A549 (cell line): ENCODE measurements around the gene ELFN1. TPM values are rescaled to one million over a fixed set of nuclear protein-coding genes. Genes with fewer than 3 reads are reported as not detected.

ENCODE experiments used
- ATAC-seq, 2 experiments: fragments of 200-7000 bp in 1 of 2; fragments of >200 bp in 1 of 2; cut with Nextera tagmentation in 1 of 2; cut with Tn5 transposase in 1 of 2; 3 replicates each; pipeline versions ENCODE4 v1.8.0 to v1.9.1; 2018 to 2020; ENCODE audit warnings: mild to moderate bottlenecking in 1 of 2, moderate library complexity in 1 of 2
- CTCF ChIA-PET: fragments of 300-600 bp; sonication (Branson Sonifier 250); formaldehyde crosslinking; extraction: SDS; loops from one replicate; lab custom pipeline; 2021; ENCODE audit warnings: antibody characterized with exemption, inconsistent platforms; lab: Yijun Ruan, JAX
- POLR2A ChIA-PET: fragments of 350-600 bp; formaldehyde crosslinking; extraction: SDS; loops from one replicate; lab custom pipeline; 2021; ENCODE audit warnings: antibody characterized with exemption, inconsistent platforms; lab: Yijun Ruan, JAX
- DNase-seq, 2 experiments: peaks; one replicate each; pipeline versions ENCODE4 v3.0.0 to v3.0.0-alpha.2; 2011 to 2016; ENCODE audit warnings: low read depth in 1 of 2, low spot score in 1 of 2
- FAIRE-seq: peaks from 2 replicates; lab custom pipeline; 2011; peaks lifted over from hg19 to GRCh38; lab: Jason Lieb, UNC
- H3K27ac ChIP-seq, 2 experiments: fragments of >200 bp; sonication (Bioruptor Twin); formaldehyde crosslinking; 3 replicates each; pipeline ENCODE4 v1.5.1; 2016 to 2017
- H3K4me1 ChIP-seq: fragments of >200 bp; sonication (Bioruptor Twin); formaldehyde crosslinking; 3 replicates; pipeline ENCODE4 v1.6.1; 2016
- H3K4me2 ChIP-seq: fragments of >200 bp; sonication (Bioruptor Twin); formaldehyde crosslinking; 3 replicates; pipeline ENCODE4 v1.6.1; 2016
- H3K4me3 ChIP-seq: fragments of >200 bp; sonication (Bioruptor Twin); formaldehyde crosslinking; 3 replicates; pipeline ENCODE4 v1.5.1; 2016
- H3K9me3 ChIP-seq: fragments of >200 bp; sonication (Bioruptor Twin); formaldehyde crosslinking; 3 replicates; pipeline ENCODE4 v1.6.1; 2016
- ATOH8 ChIP-seq: fragments of 250-450 bp; sonication (Bioruptor Pico); IDR thresholded peaks from 2 replicates; pipeline ENCODE4 v1.5.0; 2020; ENCODE audit warnings: low read depth, mild to moderate bottlenecking, moderate library complexity
- BCL3 ChIP-seq: fragments of >200 bp; sonication (Bioruptor Twin); formaldehyde crosslinking; IDR thresholded peaks from 3 replicates; pipeline ENCODE4 v1.6.1; 2016
- CBX8 ChIP-seq: fragments of 200-600 bp; sonication (generic); IDR thresholded peaks from 2 replicates; pipeline ENCODE4 v1.6.1; 2016
- CEBPB ChIP-seq, 2 experiments: fragments of >200 bp in 1 of 2; sonication (Bioruptor Twin) in 1 of 2; formaldehyde crosslinking in 1 of 2; IDR thresholded peaks; 2 replicates each; pipeline ENCODE4 v1.6.1; 2012 to 2016
- CHD4 ChIP-seq: fragments of 200-600 bp; sonication (generic); IDR thresholded peaks from 2 replicates; pipeline ENCODE4 v1.6.1; 2016; ENCODE audit warnings: antibody characterized with exemption, mild to moderate bottlenecking, borderline replicate concordance
- CTCF ChIP-seq: fragments of >200 bp; sonication (Bioruptor Twin); formaldehyde crosslinking; IDR thresholded peaks from 3 replicates; pipeline ENCODE4 v1.5.1; 2016
- EHMT2 ChIP-seq: fragments of 200-600 bp; sonication (generic); IDR thresholded peaks from 2 replicates; pipeline ENCODE4 v1.6.1; 2016; ENCODE audit warnings: antibody characterized with exemption, low read depth, mild to moderate bottlenecking, moderate library complexity
- ELK1 ChIP-seq: fragments of 150-350 bp; IDR thresholded peaks from 2 replicates; pipeline ENCODE4 v1.6.1; 2014; ENCODE audit warnings: low read depth, mild to moderate bottlenecking, low read length
- HDAC2 ChIP-seq: fragments of 200-600 bp; sonication (generic); IDR thresholded peaks from 2 replicates; pipeline ENCODE4 v1.6.1; 2016
- HES2 ChIP-seq: fragments of >200 bp; sonication (Bioruptor Twin); formaldehyde crosslinking; IDR thresholded peaks from 2 replicates; pipeline ENCODE4 v1.6.1; 2016
- HOXB13 ChIP-seq: fragments of 250-450 bp; sonication (Bioruptor Pico); IDR thresholded peaks from 2 replicates; pipeline ENCODE4 v1.5.0; 2020; ENCODE audit warnings: low read depth, mild to moderate bottlenecking, moderate library complexity
- KDM1A ChIP-seq: fragments of 200-600 bp; sonication (generic); IDR thresholded peaks from 2 replicates; pipeline ENCODE4 v1.6.1; 2016; ENCODE audit warnings: low read depth, mild to moderate bottlenecking
- KDM5A ChIP-seq: fragments of 200-600 bp; sonication (generic); IDR thresholded peaks from 2 replicates; pipeline ENCODE4 v1.6.1; 2016; ENCODE audit warnings: antibody characterized with exemption, mild to moderate bottlenecking
- MAFK ChIP-seq: fragments of 450-650 bp; IDR thresholded peaks from 2 replicates; pipeline ENCODE4 v1.6.1; 2014; ENCODE audit not compliant: partially characterized antibody
- MAZ ChIP-seq: fragments of 150-350 bp; IDR thresholded peaks from 2 replicates; pipeline ENCODE4 v1.6.1; 2014; ENCODE audit warnings: antibody characterized with exemption, low read depth, low read length, borderline replicate concordance
- NFE2L2 ChIP-seq: fragments of 150-350 bp; conservative IDR thresholded peaks from 2 replicates; pipeline ENCODE4 v1.6.1; 2014; ENCODE audit warnings: low read length
- NPAS2 ChIP-seq: fragments of 250-450 bp; sonication (Bioruptor Pico); IDR thresholded peaks from 2 replicates; pipeline ENCODE4 v1.8.0; 2022; ENCODE audit warnings: mild to moderate bottlenecking, moderate library complexity, borderline replicate concordance
- POLR2AphosphoS2 ChIP-seq: conservative IDR thresholded peaks from 2 replicates; pipeline ENCODE4 v1.6.1; 2012; ENCODE audit warnings: low read length, improper control_type of control experiment, inconsistent platforms
- RAD21 ChIP-seq, 2 experiments: fragments of >200 bp in 1 of 2; sonication (Bioruptor Twin) in 1 of 2; formaldehyde crosslinking in 1 of 2; IDR thresholded peaks in 1 of 2; conservative IDR thresholded peaks in 1 of 2; 2 replicates in 1 of 2; 3 replicates in 1 of 2; pipeline ENCODE4 v1.6.1; 2012 to 2018; ENCODE audit warnings: inconsistent platforms in 1 of 2
- RCOR1 ChIP-seq: fragments of 150-350 bp; IDR thresholded peaks from 2 replicates; pipeline ENCODE4 v1.6.1; 2014; ENCODE audit warnings: antibody characterized with exemption, low read length, low read depth
- RFX5 ChIP-seq: fragments of 450-650 bp; IDR thresholded peaks from 2 replicates; pipeline ENCODE4 v1.7.1; 2014; ENCODE audit warnings: antibody characterized with exemption, mild to moderate bottlenecking, moderate library complexity
- RNF2 ChIP-seq: fragments of 200-600 bp; sonication (generic); IDR thresholded peaks from 2 replicates; pipeline ENCODE4 v1.6.1; 2016; ENCODE audit warnings: low read depth, mild to moderate bottlenecking, antibody characterized with exemption, moderate library complexity, borderline replicate concordance
- SMC3 ChIP-seq: fragments of >200 bp; sonication (Bioruptor Twin); formaldehyde crosslinking; IDR thresholded peaks from 3 replicates; pipeline ENCODE4 v1.6.1; 2018; ENCODE audit warnings: inconsistent platforms
- SREBF2 ChIP-seq: fragments of 450-650 bp; IDR thresholded peaks from 2 replicates; pipeline ENCODE4 v1.6.1; 2014; ENCODE audit warnings: mild to moderate bottlenecking, moderate library complexity
- ZFP36 ChIP-seq: fragments of 450-650 bp; IDR thresholded peaks from 2 replicates; pipeline ENCODE4 v1.6.1; 2014; ENCODE audit warnings: borderline replicate concordance; ENCODE audit not compliant: partially characterized antibody
- ZSCAN20 ChIP-seq: fragments of 250-450 bp; sonication (Bioruptor Pico); IDR thresholded peaks from 2 replicates; pipeline ENCODE4 v1.8.0; 2022; ENCODE audit warnings: mild to moderate bottlenecking, moderate library complexity
- WGBS: methylation state at CpG from one replicate; pipeline ENCODE4 v1.1.6; 2017; ENCODE audit errors: missing lambda C conversion rate; 5-methylcytosine and 5-hydroxymethylcytosine counted together
- polyA plus RNA-seq, 4 experiments: library from polyadenylated mRNA; depleted of rRNA in 3 of 4; stranded (reverse); fragments of >200 nt; fragmentation: RNase III in 1 of 4; extraction: RNeasy Plus Mini Kit Qiagen cat#74134 plus additional on column Dnase treatment in 1 of 4; gene quantifications; 2 replicates in 3 of 4; 3 replicates in 1 of 4; pipeline ENCODE4 v1.2.3, GENCODE V29; 2011 to 2017

Gene ELFN1
- polyA plus RNA-seq, 2 of the 4 experiments (the other 2 are of a cell fraction): 0.08 to 0.10 TPM

- WGBS: 41% methylated on average over 8 of the region's 15 CpGs
- ATAC-seq: peak in 1 of 2 experiments; percentile 21; a peak in 1 of 6 replicates
- no peak for FAIRE-seq
- CTCF ChIA-PET: interaction anchor here (0.9 kb wide), 1 partner anchor 15 kb away, joined by 3 read pairs; no protein-coding TSS in a partner anchor
- Histone ChIP-seq H3K4me3 (no peak overlapping the region), H3K4me1 (no peaks in the 10 kb centered on the region), H3K9me3 (peaks cover 39% of the 10 kb centered on the region), H3K4me2 (no peak overlapping the region), H3K27ac (no peak overlapping the region)
- TF ChIP-seq RFX5 (no peak), NPAS2 (no peak), CBX8 (no peak), ZFP36 (no peak), KDM5A (no peak), CHD4 (no peak), NFE2L2 (no peak), MAFK (no peak), RAD21 (conservative IDR thresholded peaks at IDR 0.05 in 1 of 2, IDR thresholded peaks at IDR 0.05 in 1 of 2) (no peak), POLR2AphosphoS2 (no peak), SMC3 (no peak), MAZ (no peak), HES2 (no peak), ATOH8 (no peak), RCOR1 (no peak), HDAC2 (no peak), ZSCAN20 (CRISPR knock-in tag) (no peak)
- DNase-seq: no peak
- POLR2A ChIA-PET: no interaction called here
These were observed 36.9 kb upstream of the ELFN1 start for GRCh38 chr7:1632916-1633785.

GRCh38 chr7:1635401-1635800 is 34.7 kb upstream of the ELFN1 start:
- no peak for ATAC-seq
- ChIA-PET CTCF (interaction anchor here (1.4 kb wide), 1 partner anchor 10 kb away, joined by 4 read pairs; no protein-coding TSS in a partner anchor), POLR2A (no interaction called here)
- no peak for DNase-seq
- H3K4me3 ChIP-seq: no peak overlapping the region
- peaks cover 26% of the 10 kb centered on the region for H3K9me3 ChIP-seq
- FAIRE-seq: no peak
- TF ChIP-seq SREBF2 (no peak), ELK1 (no peak), MAZ (no peak), RNF2 (no peak), KDM1A (no peak), EHMT2 (no peak), BCL3 (no peak), HOXB13 (CRISPR knock-in tag) (no peak), CEBPB (IDR thresholded peaks at IDR 0.05) (no peak), HES2 (no peak), RCOR1 (no peak), CTCF (no peak), ATOH8 (no peak), RAD21 (conservative IDR thresholded peaks at IDR 0.05 in 1 of 2, IDR thresholded peaks at IDR 0.05 in 1 of 2) (no peak), CBX8 (no peak)
- H3K27ac ChIP-seq: no peak overlapping the region
- H3K4me2 ChIP-seq: no peak overlapping the region
- WGBS: 14% methylated on average over 1 of the region's 1 CpG
- no peaks in the 10 kb centered on the region for H3K4me1 ChIP-seq
